GM19043 (cell line): Measurements from ENCODE around the gene COX8C.
"Not testable (repeated sequence)": the region's sequence is repeated elsewhere in the genome, so short reads cannot be mapped to it uniquely, and the experiment has no call there.

Experiments used
- ATAC-seq: cut with Tn5 transposase; IDR thresholded peaks from one replicate; pipeline ENCODE4 v1.9.1; 2021; ENCODE audit warnings: low read depth; ENCODE audit not compliant: unreplicated experiment

Gene COX8C

DNA sequence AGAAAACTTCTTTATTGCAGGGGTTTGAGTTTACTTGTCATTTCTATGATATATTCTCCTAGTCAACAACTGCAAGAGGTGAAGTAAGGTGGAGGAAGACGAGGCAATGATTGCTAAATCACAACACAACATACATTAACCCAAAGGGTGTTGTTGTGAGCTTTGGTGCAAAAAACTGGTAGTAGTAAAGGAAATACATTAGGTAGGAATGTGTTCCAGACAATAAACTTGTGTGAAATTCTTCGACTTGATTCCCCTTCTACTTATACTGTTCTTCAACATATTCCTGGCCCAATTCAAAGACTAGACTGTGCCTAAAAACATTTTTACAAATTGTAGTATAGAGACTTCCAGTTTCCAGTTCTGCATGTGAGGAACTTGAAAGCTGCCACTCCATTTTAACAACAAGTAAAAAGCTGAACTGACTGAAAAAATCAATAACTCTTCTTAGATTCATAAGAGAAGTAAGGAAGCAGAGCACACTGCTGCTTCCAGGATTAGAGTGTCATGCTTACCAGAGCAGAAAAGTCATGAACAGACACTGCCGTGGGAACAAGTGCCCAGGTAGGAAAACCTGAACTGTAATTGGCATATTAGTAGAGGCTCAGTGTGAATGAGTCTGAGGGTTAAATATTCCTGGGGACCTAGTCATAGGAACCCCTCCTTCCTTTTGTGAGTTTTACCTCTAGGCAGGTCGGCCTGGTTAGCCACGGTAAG, 22.2 kb downstream of the COX8C start:
- ATAC-seq = peak; percentile 17

DNA sequence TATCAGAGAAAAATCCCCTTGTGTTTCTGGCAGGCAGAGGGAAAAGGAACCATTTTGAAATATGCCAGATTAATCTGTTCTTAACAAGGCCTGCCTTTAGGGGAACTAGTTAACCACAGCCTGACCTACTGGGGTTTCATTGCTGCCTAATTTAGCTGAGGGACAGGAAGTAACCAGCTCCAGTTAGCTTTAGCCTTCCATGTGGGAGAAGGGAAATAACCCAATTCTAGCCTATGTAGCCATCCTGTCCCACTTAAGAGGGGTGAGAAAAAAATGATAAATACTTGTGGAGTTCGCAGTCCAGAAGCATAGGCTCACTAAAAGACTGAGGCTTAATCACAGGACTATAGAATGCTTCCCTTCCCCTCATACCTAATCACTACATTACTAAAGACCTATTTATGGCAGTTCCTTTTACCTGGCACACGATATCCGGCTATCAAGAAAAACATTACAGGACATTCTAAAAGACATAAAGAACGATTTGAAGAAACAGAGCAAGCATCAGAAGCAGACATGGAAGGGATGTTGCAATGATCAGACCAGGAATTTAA, 22.8 kb downstream of the COX8C start:
- peak; percentile 89 for ATAC-seq

DNA sequence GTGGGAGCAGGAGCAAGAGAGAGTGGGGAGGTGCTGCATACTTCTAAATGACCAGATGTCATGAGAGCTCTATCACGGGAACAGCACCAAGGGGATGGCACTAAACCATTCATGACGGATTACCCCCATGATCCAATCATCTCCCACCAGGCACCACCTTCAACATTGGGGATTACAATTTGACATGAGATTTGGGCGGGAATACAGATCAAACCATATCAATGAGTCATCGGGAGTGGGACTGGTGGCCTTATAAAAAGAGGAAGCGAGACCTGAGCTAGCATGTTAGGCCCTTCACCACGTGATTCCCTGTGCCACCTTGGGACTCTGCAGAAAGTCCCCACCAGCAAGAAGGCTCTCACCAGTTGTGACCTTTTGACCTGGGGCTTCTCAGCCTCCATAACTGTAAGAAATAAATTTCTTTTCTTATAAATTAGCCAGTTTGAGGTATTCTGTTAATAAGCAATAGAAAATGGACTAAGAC, 28.7 kb downstream of the COX8C start:
- peak; percentile 93 for ATAC-seq

DNA sequence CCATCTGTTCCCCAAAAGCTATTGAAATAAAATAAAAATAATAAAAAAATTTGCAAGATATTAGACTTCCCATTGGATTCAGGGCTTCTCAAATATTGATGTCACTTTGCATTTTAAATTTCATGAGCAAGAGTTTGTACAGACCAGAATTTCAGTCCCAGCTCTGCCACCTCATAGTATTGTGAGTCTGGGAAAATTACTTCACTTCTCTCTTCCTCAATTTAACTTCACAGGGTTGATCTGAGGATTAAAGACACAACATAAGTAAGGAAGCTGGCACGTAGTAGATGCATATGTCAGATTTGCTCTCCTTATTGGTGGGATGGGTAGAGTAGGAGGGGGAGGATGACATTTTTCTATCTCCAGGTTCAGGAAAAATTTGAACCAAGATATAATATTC, 32.8 kb downstream of the COX8C start:
- no peak for ATAC-seq

DNA sequence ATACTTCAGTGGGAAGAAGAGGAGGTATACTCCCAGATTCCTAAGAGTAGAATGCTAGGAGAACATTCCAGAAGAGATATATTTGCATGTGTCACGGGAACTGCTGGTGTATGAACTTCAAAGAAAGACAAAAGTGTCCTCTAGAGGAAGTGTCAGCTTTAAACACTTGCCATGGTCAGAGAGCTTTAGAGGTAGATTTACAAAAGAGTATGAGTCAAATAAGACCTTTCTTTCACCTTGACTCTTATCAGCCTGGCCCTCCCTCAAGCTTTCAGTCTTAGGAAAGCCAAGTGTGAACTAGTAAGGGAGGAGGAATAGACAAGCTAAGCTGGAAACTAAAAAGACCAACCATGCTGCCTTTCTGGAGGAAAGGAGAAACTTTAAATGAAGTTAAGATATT, 34.7 kb downstream of the COX8C start:
- peak; percentile 74 for ATAC-seq

DNA sequence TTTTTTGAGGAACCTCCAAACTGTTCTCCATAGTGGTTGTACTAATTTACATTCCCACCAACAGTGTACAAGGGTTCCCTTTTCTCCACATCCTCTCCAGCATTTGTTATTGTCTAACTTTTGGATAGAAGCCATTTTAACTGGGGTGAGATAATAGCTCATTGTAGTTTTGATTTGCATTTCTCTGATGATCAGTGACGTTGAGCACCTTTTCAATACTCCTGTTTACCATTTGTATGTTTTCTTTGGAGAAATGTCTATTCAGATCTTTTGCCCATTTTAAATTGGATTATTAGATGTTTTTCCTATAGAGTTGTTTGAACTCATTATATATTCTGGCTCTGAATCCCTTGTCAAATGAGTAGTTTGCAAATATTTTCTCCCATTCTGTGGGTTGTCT, 37.3 kb downstream of the COX8C start:
- ATAC-seq = not testable (repeated sequence)

DNA sequence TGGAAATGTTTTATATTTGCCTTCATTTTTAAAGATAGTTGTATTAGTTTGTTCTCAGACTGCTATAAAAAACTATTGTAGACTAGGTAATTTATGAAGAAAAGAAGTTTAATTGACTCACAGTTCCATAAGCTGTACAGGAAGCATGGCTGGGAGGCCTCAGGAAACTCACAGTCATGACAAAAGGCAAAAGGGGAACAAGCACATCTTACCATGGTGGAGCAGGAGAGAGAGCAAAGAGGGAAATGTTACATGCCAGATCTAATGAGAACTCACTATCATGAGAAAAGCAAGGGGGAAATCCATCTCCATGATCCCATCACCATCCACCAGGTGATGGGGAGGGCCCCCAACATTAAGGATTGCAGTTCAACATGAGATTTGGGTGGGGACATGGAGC, 48.2 kb downstream of the COX8C start:
- ATAC-seq = no peak

DNA sequence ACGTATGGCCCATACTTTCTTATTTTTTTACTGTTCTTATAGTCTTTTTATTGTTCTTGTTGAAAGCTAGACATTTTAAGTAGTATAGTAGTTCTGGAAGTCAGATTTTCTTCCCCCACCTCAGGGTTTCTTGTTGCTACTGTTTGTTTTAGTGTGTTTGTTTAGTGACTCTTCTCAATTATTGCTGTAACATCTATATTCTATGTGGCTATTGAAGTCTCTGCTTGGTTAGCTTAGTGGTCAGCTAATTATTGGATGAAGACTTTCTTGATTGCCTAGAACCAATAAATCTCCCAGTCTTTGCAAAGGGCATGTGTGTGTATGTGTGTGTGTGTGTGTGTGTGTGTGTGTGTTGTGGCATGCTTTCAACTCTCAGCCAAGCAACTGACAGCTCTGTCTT, 49.5 kb downstream of the COX8C start:
- no peak for ATAC-seq
